T-helper 22 cell (primary cell): ENCODE measurements around the gene ATN1.

ENCODE experiments used
- DNase-seq: peaks from one replicate; pipeline ENCODE4 v3.0.0-alpha.2; 2020; ENCODE audit warnings: low read depth

ATN1 gene

DNA sequence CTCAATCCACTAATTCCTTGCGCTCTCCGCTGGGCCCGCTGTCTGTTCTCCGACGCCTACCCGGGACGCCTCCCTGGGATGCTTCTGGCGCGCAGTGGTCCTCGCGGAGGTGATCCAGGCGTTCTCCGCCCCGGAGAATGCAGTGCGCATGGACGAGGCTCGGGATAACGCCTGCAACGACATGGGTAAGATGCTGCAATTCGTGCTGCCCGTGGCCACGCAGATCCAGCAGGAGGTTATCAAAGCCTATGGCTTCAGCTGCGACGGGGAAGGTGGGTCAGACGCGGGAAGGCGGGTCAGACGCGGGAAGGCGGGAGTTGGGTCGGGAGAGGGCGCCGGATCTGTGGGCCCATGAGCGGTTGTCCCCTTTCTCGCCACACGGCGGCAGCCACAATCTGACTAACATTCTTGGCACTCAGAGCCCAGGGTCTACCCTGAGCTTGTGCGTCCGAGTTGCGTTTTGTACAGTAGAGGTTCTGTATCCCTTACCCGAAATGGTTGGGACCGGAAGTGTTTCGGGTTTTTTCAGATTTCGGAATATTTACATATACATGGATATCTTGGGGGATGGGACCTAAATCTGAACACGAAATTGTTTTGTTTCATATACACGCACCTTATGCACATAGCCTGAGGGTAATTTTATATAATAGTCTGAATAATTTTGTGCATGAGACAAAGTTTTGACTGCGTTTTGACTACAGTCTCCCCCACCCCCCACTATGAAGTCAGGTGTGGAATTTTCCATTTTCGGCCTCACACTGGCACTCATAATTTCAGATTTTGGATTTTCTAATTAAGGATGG, 16.8 kb downstream of the ATN1 start:
- DNase-seq, result peak; percentile 70

DNA sequence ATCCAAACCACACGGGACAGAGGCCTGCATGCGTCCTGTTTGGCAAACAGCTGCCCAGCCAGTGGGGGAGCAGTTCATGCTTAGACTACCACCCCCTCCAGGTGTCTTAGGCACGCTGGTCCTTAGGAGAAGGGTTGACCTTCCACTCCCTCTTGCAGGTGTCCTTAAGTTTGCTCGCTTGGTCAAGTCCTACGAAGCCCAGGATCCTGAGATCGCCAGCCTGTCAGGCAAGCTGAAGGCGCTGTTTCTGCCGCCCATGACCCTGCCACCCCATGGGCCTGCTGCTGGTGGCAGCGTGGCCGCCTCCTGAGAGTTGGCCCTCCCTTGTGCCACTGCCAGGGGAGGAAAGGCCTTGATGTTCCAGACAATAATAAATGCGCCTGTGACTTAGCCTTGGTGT, 17.9 kb downstream of the ATN1 start:
- DNase-seq, result no peak

DNA sequence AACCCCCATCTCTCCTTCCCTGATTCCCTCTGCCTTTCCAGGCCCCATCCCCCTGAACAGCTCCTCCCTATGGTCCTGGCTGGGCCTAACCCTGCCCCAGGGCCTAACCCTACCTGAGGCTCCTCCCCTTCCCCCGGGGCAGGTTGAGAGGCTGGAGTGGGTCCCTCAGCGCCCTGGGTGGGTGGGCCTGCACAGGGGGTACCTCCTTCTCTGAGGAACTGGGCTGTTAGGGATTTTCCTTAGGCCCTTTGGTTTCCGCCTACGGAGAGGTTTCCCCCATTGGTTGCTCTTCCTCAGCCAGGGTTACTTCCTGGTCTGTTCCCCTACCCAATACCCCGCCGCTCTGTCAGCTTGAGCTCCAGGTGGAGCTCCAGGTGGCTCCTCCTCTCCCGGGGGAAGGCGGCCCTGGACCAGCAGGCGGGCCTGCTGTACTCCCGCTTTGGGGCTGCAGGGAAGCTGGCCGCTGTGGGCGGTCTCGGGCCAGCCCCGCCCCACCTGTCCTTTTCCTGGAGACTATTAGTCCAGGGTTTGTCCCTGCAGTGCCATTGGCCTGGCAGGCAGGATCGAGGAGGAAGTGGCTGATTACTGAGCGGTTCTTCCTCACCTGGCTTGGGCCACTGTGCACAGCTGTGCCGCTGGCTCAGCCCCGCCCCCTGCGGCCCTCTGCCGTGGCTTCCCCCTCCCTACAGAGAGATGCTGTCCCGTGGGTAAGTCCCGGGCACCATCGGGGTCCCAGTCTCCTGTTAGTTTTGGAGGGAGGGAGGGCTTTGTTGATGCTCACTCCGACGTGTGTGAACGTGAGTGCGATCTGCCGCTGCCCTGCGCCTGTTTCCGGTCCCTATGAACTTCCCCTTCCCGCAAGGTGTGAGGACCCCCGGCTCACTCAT, 18.5 kb downstream of the ATN1 start:
- peak; percentile 75 for DNase-seq

DNA sequence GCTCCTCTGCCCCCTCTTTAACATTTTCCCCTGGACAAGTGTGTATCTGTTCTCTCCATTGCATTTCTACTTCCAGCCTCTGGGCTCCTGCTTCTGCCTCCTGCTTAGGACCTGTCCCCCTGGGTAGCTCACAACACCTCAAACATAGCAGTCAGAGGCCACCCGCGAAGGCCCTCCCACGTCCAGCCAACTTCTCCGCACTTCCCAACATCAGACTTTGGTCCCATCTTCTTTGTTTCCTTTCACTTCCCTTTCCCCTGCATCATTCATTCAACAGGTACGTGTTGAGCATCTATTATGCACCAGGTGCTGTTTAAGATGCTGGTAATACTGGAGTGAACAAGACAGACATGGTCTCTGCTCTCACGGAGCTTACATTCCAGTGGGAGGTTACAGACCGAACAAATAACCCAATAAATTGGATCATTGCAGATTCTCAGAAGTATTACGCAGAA, 19.2 kb downstream of the ATN1 start:
- DNase-seq, result no peak

DNA sequence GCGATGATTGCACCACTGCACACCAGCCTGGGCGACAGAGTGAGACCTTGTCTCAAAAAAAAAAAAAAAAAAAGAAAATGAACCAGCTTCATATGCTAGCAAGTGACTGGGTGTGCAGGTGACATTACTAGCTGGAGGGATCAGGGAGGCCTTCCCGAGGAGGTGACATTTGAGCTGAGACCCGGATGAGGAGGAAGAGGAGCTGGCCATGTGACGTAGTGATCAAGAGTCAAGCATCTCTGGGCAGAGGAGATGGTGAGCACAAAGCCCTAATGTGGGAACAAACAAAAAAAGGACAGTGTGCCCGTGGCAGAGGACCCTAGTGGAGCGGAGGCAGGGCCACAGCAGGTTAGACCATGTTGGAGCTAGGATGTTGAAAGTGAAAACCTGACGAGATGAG, 19.9 kb downstream of the ATN1 start:
- no peak for DNase-seq

DNA sequence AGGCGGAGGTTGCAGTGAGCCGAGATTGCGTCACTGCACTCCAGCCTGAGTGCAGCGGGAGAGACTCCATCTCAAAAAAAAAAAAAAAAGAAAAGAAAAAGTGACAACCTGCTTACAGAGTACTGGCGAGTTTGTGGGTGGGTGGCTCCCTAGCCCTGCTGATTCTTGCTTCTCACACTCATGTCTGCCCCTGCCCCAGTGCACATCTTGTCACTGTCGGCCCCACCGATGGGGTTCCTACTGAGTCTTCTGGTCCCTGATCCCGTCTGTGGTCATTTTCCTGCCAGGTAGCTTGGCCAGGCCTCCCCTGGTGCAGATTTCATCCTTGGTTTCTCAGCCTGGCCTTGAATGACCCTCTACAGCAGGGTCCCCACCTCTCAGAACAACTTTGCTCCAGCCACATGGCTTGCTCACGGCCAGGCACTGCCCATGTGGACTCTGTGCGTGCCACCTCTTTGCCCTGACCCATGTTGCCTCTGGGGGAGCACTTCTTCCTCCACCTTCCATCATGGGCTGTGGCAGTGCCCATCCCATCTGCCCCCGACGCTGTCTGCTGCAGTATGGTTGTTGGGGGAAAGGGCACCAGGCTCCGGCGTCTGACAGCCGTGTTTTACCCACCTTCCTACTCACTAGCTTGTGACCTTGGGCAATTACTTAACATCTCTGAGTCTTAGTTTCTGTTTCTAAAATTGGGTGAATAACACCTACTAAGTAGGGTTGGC, 21.3 kb downstream of the ATN1 start:
- DNase-seq, result no peak

DNA sequence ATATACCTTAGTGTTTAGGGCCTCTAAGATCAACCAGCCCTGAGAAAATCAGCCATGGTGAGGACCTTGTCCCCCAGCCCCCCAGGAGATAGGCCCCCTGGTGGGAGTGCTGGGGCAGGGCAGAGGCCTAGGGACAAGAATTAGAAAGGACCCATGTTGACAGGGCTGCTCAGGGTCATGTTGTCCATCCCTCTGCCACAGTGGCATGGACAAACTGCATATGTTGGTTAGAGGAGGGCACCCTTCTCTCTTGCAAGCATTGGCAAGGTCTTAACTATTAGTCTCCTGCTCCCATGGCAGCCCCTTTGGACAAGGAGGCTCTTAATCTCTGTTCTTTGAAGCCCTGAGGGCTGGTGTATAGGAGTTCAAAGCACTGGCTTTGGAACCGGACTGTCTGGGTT, 22.6 kb downstream of the ATN1 start:
- DNase-seq, result no peak

DNA sequence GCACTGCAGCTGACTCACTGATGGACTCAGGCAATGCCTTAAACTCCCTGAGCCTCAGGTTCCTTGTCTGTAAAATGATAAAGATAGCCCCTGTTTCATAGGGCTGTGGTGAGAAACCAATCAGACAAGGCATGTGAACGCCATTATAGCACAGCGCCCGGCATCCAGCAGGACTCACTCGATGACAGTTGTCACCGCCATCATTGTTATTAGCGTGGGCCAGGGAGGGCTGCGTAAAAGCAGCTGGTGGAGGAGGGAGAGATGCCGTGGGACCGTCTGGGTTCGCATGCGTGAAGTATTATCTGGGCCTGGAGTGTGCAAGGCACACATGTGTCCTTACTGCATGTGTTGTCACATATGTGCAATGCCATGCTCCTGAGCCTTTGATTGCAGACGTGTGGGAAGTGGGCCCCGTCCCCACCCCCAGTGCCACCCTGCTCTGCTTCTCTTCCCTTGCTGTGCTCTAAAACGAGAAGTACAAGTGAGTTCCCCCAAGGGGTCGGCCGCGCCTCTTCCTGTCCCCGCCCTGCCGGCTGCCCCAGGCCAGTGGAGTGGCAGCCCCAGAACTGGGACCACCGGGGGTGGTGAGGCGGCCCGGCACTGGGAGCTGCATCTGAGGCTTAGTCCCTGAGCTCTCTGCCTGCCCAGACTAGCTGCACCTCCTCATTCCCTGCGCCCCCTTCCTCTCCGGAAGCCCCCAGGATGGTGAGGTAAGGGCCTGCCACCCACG, 23.2 kb downstream of the ATN1 start, which contains the start of gene PTPN6:
TSS of gene PTPN6 (plus strand) at position 546 of the 730 bp plus-strand sequence. CDS start at position 703, 157 bp downstream.
- no peak for DNase-seq

DNA sequence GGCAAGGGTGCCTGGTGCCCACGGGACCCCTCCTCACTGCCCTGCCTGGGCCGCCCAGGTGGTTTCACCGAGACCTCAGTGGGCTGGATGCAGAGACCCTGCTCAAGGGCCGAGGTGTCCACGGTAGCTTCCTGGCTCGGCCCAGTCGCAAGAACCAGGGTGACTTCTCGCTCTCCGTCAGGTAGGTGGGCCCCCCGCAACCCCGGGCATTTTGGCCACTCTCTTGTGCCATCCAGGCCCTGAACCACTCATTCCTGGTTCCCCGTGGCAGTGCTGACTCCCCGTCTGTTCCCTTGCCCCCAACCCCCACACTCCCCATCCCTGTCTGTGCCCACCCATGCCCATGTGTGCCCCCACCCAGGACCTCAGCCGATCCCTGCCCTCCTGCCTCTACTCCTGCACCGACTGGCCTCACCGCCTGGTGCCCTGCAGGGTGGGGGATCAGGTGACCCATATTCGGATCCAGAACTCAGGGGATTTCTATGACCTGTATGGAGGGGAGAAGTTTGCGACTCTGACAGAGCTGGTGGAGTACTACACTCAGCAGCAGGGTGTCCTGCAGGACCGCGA, 23.9 kb downstream of the ATN1 start:
- DNase-seq, result no peak

DNA sequence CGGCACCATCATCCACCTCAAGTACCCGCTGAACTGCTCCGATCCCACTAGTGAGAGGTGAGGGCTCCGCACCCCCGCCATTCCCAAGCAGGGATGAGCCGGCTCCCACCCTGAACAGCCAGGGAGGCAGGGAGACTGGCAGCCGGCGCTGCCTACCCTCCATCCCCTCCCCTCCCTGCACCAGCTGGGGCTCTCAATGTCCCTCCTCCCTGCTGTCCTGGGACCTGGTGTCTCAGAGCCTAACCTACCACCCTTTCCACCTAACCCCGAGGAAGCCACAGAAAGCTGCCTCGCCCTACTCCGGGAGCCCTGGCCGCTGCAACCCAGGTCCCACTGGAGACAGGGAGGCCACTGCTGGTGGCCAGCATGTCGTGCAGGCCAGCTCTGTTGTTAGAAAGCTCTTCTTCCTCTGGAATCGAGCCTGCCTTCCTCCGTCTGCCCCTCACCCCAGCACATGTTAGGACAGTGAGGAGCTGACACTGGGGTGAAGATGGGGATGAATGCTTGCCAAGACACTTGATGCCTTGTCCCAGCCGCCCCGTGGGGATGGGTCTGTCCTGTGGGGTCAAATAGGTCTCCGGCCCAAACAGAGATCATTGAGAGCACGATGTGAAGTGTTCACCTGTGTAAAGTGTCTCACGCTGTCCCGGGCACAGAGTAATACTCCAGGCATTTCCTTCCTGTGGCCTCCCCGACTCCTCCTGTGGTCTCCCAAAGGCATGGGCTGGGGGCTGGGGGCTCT, 24.5 kb downstream of the ATN1 start:
- no peak for DNase-seq

DNA sequence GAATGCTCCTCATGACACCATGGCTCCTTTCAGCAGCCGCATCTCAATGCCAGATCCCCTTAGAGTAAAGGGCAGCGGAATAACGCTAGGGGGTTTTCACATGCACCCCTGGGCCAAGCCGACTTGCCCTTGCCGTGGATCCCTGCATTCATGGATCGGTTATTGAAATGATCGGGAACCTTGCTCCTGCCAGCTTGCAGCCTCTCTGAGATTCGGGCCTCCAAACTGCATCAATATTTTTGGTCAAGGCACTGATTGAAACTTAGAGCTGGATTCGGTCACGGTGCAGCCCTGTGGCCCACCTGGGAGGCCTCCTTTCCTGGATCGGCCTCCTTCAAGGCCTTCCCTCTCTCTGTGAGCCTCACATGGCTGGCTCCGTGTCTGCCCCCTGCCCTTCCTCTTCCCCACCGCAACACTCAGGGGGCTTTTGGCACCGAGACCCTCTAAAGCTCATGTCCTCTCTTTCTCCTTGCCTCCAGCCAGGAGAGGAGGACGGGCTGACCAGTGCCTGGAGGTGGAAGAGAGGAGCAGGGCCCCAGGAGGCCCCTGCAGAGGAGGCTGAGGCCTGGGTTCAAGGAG, 25.2 kb downstream of the ATN1 start:
- no peak for DNase-seq

DNA sequence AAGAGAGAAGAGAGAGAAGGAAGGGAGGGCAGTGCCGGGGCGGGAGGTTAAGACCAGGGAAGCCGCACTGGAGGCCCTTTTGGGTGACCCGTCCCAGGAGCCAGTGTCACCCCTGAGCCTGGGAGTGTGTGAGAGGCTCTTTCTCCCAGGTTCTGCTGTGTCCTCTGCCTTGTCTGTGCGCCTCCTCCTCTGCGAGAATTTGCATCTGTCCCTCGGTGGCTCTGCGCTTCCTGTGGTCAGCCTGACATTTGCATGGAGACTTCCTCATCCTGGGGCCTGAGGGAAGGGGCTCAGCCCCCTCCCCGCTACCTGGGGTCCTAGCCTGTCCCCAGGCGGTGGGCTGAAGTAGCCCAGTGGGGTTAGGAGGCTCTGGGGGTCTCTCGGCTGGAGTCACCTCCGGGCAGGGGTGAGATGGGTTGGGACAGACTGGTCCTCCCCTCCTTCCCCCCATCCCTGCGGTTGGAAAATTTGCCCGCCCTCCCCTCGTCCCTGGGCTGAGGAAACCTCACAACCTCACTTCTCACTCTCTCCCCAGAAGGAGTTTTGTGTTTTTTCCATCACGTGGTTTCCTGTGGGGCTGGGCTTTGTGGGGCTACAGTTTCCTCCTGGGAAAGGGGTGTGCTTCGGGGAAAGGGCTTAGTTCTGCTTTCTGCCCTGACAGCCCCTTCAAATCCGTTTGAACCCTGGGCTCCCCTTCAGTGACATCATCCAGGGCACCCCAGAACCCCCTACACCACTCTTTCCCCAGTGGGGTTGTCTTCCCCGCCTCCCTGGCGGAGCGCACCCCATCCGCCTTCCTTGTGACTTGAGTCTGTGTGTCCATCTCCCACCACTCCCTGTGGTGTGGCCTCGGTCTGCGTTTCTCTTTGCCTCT, 25.9 kb downstream of the ATN1 start:
- peak; percentile 76 for DNase-seq

DNA sequence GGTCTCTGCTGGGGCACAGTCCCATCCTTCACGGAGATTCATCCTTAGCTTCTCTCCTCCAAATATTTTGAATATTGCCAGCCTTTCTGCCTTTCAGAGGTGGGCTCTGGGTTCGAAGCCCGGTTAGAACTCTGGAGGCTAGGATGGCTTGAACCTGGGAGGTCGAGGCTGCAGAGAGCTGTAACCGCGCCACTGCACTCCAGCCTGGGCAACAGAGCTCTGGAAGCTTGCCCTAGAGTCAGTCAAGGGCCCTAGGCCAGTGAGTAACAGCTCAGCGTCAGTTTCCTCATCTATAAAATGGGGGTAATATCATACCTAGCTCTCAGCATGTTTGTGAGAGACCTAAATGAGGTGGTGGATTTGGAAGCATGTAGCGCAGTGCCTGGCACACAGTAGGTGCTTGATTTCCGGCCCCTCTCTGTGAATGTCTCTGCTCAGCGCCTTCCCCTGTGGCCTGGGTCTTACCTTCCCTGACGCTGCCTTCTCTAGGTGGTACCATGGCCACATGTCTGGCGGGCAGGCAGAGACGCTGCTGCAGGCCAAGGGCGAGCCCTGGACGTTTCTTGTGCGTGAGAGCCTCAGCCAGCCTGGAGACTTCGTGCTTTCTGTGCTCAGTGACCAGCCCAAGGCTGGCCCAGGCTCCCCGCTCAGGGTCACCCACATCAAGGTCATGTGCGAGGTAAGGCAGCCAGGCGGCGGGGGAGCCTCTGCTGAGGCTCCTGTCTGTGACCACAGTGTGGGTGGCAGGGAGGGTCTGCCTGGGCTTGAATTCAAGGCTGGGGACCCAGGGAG, 26.8 kb downstream of the ATN1 start:
- DNase-seq, result no peak

DNA sequence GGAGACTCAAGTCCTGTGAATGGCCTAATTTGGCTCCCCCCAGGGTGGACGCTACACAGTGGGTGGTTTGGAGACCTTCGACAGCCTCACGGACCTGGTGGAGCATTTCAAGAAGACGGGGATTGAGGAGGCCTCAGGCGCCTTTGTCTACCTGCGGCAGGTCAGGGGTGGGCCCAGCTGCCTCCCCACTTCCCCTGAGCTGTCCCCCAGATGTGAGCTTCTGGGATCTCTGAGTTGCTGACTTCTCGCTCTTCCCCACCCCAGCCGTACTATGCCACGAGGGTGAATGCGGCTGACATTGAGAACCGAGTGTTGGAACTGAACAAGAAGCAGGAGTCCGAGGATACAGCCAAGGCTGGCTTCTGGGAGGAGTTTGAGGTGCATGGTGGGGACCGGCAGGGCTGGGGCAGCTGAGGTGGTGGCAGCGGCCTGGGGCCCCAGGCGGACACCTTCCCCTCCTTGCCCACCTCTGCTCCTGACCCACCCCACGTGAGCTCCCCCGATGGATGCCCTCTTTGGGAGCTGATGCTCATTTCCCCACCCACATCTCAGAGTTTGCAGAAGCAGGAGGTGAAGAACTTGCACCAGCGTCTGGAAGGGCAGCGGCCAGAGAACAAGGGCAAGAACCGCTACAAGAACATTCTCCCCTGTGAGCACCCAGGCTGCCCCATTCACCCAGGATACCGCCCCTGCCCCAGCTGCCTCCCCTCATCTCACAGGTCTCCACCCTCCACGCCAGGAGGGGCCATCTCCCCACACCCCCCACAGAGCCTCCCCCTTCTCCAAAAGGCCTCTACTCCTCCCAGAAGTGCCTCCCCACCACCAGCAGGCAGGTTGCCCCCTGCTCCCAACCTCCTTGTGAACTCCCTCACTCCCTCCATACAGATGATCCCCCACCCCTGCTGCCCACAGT, 27.6 kb downstream of the ATN1 start:
- no peak for DNase-seq

DNA sequence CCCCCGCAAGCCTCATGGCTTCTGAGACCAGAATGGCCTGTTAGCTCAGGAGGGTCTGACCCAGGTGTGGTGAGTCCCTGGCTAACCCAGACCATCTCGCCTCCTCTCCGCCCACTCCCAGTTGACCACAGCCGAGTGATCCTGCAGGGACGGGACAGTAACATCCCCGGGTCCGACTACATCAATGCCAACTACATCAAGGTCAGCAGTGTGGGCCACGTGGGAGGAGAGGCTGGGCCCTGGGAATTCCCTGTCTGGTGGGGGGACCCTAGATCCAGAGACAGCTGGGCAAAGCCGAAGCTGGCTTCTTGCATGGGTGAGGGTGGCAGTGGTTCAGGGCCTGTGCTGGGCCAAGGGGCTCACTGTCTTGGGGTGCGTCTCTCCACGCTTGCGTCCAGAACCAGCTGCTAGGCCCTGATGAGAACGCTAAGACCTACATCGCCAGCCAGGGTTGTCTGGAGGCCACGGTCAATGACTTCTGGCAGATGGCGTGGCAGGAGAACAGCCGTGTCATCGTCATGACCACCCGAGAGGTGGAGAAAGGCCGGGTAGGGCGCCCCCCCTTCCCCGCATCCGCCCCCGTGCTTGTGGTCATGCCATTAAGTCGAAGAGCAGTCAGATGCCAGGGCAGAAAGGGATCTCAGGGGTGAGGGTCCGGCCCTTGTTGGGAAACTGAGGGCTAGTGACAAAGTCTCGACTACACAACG, 28.4 kb downstream of the ATN1 start:
- no peak for DNase-seq

DNA sequence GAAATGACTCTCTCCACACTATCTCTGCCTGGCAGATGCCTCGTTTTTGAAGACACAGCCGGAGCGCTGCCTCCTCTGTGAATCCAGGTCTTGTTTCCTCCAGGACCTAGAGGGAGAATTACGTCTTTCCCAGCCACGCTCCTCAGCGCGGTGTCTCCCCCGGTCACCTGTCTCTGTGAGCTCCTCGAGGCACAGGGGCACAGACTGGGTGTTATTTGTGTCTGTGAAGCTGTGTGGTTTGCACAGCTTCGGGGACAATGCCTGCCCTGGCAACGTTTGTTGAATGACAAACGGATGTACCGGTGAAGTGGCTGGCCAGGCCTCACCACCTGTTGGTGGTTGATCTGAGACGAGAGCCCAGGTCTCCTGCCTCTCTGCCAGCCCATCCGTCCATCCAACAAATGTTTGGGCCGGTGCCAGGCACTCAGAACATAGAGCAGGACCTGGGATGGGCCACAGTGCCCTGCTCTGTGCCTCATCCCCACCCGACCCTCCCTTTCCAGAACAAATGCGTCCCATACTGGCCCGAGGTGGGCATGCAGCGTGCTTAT, 29.5 kb downstream of the ATN1 start:
- no peak for DNase-seq
